Stromal cell of bone marrow (primary cell): ENCODE data around the gene SELENOM.
"Not testable (repeated sequence)": the region's sequence is repeated elsewhere in the genome, so short reads cannot be mapped to it uniquely, and the experiment has no call there.

Source experiments
- DNase-seq: peaks from one replicate; pipeline ENCODE4 v3.0.0-alpha.2; 2012; ENCODE audit warnings: low read depth

SELENOM gene

DNA sequence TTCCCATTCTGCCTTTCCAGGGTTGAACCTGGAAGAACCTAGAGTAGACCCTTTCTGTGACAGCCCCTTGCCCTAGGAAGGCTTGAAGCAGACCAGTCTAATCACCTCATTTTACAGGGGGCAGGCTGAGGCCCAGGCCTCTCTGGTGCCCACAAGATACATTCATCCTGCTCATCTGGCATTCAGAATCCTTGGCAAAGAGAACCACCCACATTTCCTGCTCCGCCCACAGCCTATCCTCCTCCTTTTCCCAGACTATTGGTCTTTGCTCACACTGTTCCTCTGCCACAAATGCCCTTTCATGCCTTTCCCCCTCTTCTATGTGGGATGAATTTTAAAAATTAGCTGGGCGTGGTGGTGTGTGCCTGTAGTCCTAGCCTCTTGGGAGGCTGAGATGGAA lies 29.0 kb downstream of the SELENOM start:
- DNase-seq: not testable (repeated sequence)

DNA sequence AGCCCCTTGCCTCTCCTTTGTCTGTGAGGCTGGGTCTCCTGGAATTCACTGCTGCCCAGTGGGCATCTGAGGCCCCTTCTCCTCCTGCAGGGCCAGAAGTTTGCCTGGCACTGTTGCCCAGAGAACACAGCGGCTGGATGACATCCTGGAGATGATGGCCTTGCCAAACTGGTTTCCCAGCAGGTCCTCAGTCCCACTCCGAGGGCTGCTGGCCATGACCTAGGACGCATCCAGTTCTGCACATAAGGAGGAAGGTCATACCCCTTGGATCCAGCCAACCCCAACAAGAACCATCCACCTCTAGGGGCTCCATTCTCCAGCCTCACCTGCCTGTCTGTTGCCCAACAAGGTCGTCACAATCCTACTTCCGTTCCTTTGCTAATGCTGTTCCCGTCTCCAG lies 29.7 kb downstream of the SELENOM start:
- DNase-seq: no peak

DNA sequence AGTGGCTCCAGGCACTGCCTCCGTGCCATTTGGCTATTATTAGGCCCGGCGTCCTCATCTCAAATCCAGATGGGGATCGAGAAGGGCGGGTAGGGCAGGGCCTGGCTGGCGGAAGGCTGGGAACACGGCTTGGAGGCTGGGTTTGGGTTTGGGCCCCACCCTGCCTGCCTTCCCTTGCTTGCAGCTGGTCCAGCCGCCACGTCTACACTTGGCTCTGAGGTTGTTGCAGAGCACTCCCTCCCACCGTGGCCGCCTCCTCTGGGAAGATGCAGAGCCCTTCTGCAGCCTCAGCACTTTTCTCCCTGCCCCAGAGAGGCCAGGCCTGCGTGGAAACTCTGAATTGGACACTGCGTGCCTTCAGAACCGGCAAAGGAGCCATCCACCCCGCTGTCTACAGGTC lies 31.4 kb downstream of the SELENOM start:
- DNase-seq: peak; percentile 73

DNA sequence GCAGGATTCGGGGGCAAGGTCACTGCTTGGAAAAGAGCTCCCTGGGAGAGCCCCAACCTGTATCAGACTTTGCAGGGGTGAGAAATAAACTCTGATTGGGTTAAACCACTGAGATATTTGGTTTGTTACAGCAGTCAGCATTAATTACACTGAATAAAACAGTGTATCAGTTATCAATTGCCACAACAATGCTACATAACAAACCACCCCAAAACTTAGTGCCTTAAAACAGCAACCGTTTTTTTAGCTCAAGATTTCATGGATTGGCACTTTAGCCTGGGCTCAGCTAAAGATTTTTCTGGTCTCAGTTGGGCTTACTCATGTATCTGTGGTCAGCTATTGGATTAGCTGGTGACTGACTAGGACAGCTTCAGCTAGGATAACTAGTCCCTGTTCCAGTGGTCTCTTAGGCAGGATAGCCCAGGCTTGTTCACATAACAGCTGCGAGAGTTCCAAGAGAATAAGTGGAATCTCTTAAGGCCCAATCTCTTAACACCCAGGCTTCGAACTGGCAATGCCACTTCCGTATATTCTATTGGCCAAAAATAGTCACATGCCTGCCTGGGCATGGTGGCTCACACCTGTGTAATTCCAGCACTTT lies 33.7 kb downstream of the SELENOM start:
- not testable (repeated sequence) for DNase-seq

DNA sequence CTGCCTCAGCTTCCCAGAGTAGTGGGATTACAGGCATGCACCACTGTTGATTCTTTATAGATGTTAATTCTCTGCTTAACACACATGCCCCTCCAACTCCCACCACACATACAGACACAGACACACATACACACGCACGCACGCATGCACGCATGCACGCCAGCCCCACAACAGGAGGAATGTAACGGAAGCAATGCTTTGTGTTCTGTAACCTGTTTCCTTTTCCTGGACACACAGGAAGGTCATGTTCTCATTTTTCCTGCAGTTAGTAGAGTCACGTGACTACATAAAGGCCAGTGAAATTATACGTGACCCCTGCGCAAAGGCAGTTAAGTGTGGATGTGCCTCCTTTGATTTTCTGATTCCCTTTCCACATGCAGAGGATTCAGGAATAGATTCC lies 34.2 kb downstream of the SELENOM start:
- not testable (repeated sequence) for DNase-seq

DNA sequence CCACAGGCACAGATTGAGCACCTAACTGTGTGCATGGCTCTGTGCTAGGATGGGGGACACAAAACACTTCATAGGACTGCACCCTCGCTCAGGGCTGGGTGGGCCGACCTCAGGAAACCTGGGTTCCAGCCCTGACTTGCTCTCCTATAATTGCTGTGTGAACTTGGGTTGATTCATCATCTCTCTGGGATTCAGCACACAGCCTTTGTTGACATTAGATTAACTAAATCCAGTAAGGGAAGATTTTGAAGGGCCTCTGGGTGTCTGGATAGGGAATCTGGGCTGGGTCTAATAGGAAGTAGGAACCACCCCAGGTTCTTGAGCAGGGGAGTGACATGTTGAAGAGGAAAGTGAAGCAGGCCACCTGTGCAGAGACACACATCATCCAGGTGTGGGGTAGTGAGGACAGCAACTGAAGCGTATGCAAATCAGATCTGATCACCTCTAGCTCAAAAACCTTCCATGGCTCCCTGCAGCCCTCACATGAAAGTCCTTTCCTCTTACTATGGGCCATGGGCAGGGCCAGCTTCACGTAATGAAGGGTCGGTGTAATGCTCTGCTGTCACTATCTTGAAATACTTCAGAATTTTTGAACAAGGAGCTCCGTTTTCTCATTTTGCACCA lies 37.6 kb downstream of the SELENOM start:
- not testable (repeated sequence) for DNase-seq

DNA sequence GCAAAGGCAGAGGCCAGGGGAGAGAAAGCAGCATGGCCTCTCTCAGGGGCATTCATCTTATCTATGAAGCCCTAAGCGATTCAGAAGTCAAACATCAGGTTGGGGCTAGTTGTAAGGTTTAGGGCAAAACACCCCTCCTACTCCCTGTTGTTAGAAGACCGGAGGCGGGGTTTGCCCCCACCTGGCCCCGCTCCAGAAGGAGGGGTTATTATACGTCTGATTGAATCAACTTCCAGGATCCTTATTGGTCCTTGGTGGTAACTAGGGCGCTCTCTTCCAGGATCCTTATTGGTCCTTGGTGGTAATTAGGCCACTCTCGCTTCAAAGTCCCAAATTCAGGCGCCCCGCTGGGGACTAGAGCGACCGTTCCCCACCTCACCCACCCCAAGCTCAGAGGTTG lies 38.4 kb downstream of the SELENOM start:
- no peak for DNase-seq

DNA sequence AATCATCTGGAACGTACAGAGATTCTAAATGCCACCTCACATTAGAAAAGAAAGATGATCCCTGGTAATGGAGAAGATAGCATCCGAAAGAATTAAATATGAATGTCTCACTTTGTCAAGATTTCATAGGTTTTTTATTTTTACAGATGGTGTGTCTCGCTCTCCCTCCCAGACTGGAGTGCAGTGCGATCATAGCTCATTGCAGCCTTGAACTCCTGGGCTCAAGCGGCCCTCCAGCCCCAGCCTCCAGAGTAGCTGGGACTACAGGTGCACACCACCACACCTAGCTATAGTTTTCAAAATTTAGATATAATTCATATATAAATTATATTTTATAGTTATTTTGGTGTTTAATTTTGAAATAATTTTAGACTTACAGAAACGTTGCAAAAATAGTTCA lies 43.0 kb downstream of the SELENOM start:
- no peak for DNase-seq

DNA sequence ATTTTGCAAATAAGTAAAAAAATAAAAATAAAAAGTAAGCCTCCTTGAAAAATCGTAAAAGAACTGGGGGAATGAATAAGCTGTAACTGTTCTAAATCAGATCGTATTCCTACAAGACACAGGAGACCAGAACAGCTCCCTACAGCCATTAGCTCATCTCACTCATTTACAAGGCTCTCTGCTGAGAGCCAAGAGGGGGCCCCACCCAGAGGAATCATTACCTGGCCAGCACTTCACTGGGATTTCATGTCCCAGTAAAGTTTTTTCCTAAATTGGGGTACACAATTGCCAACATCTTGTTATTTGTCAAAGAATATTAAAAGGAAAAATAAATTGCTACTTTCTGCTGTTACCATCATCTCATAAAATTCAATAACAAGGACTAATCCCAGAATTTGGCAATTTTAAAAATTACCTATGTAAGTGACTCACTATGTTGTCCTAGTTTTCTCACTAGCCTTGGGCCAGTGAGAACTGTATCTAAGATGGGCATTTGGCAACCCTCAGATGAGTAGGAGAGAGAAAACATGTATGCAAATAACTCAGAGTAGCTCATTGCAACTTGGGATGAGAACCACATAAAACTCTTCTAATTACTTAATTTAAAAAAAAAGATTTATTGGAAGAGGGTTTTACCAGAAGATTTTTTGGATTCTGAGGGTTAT lies 44.7 kb downstream of the SELENOM start:
- no peak for DNase-seq

DNA sequence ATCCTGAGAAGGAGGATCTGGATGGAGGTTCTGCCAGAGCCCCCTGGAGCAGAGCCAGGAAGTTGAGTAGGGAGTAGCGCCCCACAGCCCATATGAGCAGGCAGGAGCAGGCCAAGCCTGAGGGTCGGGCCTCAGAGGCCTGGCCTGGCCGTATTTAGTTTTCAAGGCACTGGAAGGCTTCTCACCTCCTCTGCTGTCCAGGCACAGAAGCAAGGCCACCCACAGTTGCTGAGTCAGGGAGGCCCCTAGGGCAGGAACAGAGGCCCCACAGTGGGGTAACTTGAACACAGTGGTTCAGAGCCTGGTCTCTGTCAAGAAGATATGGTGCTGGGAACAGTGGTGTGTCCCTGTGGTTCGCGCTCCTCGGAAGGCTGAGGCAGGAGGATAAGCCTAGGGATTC lies 47.7 kb downstream of the SELENOM start:
- not testable (repeated sequence) for DNase-seq

DNA sequence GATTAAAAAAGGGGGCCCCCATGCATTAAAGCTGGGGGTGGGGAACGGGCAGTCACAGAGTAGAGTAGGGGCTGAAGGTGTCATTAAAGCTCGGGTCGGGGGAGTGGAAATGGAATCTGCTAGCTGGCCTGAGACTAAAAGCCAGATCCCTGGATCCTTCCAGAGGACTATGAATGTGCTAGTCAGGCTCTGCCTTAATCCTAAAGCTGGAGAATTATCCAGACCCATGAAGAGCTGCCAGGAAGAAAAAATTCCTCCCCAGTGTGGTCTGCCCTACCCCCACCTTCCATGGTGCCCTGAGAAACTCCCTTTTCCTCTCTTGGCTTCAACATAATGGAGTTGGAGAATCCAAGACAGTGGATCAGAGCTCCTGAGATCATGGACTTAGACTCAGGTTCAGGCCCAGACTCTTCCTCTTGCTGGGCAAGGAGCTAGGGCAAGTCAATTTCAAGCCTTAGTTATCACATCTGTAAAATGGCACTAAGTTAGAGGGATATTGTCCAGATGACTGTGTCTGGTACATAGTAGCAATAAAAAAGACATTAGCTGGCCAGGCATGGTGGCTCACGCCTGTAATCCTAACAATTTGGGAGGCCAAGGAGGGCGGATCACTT lies 50.3 kb downstream of the SELENOM start:
- DNase-seq: no peak

DNA sequence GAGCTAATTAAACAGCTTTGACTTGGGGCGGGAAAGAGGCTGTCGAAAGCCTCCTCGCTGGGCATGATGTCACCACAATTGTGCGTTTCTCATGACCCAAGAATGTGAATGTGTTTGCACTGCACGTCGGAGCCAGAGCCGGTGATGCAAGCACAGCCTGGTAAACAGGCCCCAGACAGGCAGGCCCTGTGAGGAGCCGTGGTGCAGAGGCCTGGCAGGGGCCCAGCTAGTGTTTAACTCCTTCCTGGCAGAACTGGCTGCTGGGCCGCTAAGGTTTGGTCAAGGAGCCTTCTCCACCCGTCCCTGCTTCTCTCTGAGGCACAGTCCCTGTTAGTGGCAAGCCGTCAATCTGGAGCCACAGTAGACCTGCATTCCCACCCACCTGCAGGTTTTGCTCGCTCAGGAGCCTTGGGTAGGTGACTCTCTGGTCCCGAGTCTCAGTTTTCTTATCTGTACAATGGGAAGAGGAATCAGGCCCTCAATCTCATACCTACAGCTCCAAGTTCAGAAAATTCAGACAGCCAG lies 51.7 kb downstream of the SELENOM start:
- DNase-seq: peak; percentile 93

DNA sequence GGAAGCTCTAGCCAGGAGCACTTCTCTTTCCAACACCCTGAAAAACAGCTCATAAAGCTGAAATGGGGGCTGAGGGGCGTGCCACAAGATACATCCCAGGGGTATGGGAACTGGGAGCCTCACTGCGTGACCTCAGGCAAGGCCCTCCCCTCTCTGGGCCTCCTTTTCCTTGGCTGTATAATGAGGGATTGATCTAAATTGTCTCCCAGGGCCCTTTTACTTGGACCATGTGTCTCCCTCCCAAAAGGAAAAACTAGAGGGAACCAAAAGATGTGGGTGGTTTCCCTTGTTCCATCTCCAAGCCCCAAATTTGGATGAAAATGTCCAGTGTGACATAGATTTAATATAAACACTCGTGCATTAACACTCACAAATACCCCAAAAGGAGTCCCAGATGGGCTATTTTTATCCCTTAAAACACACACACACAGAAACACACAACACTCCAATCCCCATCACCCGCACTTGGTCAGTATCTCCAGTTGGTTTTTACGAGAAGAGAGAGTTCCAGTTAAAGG lies 52.2 kb downstream of the SELENOM start:
- DNase-seq: no peak
